Measurements from ENCODE around the gene SLC1A3.

The SLC1A3 gene

DNA sequence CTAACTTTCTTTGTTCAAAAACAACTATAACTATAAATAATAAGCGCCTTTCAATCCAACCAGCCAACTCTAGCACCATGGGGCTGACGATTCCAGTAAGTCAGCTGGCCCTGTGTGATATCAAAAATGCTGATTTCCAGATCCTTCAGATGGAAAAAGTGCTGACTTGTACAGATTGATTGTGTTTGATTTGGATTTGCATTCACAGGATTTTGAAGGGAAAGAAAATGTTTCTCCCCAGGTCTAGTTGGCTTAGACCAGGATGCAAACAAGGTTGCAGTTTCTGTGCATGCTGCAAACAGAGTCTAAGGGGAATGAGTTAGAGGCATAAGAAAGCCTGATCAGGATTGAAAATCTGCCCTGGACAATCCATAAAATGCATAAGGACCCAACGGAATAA is 68.9 kb downstream of the SLC1A3 start:
- no peak for TF ChIP-seq SIN3A (IDR thresholded peaks at IDR 0.05; ENCODE audit: borderline replicate concordance, insufficient read depth, low read length)

DNA sequence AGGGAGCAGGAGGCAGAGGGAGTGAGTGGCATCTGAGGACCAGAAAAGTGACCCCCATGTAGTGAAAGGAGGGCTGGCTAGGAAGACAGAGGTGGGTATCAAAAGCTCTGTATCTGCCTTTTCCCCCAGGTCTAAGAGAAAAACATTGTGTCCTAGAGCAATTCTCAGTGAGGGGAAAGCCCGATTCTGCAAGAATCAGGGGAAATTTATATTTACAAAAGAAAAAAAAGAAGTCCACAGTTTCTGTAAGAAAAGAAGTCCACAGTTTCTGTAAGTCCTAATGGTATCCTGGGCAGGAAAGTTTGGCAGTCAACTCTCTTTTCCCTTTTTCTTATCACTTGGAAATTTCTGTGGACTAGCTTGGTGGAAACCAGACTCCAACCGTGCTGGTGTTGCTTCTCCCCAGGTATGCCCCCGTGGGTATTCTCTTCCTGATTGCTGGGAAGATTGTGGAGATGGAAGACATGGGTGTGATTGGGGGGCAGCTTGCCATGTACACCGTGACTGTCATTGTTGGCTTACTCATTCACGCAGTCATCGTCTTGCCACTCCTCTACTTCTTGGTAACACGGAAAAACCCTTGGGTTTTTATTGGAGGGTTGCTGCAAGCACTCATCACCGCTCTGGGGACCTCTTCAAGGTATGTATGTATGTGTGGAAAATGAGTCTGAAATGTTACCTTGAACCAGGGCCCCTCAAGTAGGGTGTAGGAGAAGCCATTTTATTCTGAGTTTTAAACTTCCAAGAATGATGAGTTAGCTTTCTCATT is 73.0 kb downstream of the SLC1A3 start:
- TF ChIP-seq POLR2AphosphoS5 (IDR thresholded peaks at IDR 0.05; ENCODE audit: low read depth, low read length) = no peak
- TF ChIP-seq FOXP2 (optimal IDR thresholded peaks at IDR 0.05; ENCODE audit: borderline replicate concordance, extremely low read depth, extremely low read length, insufficient read depth) = no peak
- no peak for TF ChIP-seq SIN3A (IDR thresholded peaks at IDR 0.05; ENCODE audit: borderline replicate concordance, insufficient read depth, low read length)
- no peak for TF ChIP-seq TAF1 (IDR thresholded peaks at IDR 0.05; ENCODE audit: borderline replicate concordance, insufficient read depth, low read length)

DNA sequence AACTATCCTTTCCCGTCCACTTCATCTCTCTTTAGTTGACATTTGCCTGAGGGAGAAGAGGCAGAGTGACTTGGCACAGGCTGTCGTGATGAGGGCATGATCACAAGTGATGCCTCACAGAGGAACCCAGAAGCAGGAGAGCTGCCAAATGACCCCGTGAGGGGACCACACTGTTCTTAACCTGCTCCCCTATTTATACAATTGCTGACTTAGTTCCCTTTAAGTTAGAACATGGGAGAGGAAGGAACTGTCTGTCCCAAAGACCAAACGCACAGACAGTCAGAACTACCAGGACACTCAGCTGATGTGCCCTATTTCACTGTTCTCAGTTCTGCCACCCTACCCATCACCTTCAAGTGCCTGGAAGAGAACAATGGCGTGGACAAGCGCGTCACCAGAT is 73.7 kb downstream of the SLC1A3 start:
- TF ChIP-seq SIN3A (IDR thresholded peaks at IDR 0.05; ENCODE audit: borderline replicate concordance, insufficient read depth, low read length) (no peak), TAF1 (IDR thresholded peaks at IDR 0.05; ENCODE audit: borderline replicate concordance, insufficient read depth, low read length) (no peak), POLR2AphosphoS5 (IDR thresholded peaks at IDR 0.05; ENCODE audit: low read depth, low read length) (no peak), FOXP2 (optimal IDR thresholded peaks at IDR 0.05; ENCODE audit: borderline replicate concordance, extremely low read depth, extremely low read length, insufficient read depth) (no peak)
- TF ChIP-seq, protein P1, sequence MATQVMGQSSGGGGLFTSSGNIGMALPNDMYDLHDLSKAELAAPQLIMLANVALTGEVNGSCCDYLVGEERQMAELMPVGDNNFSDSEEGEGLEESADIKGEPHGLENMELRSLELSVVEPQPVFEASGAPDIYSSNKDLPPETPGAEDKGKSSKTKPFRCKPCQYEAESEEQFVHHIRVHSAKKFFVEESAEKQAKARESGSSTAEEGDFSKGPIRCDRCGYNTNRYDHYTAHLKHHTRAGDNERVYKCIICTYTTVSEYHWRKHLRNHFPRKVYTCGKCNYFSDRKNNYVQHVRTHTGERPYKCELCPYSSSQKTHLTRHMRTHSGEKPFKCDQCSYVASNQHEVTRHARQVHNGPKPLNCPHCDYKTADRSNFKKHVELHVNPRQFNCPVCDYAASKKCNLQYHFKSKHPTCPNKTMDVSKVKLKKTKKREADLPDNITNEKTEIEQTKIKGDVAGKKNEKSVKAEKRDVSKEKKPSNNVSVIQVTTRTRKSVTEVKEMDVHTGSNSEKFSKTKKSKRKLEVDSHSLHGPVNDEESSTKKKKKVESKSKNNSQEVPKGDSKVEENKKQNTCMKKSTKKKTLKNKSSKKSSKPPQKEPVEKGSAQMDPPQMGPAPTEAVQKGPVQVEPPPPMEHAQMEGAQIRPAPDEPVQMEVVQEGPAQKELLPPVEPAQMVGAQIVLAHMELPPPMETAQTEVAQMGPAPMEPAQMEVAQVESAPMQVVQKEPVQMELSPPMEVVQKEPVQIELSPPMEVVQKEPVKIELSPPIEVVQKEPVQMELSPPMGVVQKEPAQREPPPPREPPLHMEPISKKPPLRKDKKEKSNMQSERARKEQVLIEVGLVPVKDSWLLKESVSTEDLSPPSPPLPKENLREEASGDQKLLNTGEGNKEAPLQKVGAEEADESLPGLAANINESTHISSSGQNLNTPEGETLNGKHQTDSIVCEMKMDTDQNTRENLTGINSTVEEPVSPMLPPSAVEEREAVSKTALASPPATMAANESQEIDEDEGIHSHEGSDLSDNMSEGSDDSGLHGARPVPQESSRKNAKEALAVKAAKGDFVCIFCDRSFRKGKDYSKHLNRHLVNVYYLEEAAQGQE (IDR thresholded peaks at IDR 0.05; ENCODE audit: insufficient read depth in 1 of 2, low read depth in 2 of 2, low read length in 2 of 2) = no peak

DNA sequence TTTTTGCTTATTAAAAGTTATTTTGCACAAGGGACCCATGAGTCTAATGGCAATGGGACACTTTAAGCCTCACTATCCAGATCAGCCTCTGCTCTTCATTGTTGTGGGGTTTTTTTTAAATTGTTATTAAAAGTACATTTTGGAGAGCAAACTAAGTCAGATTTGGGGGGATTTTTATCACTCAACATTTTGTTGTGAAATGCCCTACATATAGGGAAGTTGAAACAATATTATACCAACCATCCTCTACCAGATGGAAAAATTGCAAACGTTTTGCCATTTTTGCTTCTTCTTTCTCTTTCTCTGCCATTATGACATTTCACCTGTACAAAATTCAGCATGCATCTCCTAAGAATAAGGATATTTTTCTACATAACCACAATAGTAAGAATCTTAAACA is 75.3 kb downstream of the SLC1A3 start:
- TF ChIP-seq, protein P1 (IDR thresholded peaks at IDR 0.05; ENCODE audit: insufficient read depth in 1 of 2, low read depth in 2 of 2, low read length in 2 of 2) = no peak
- TF ChIP-seq FOXP2 (optimal IDR thresholded peaks at IDR 0.05; ENCODE audit: borderline replicate concordance, extremely low read depth, extremely low read length, insufficient read depth) = no peak
- TF ChIP-seq TAF1 (IDR thresholded peaks at IDR 0.05; ENCODE audit: borderline replicate concordance, insufficient read depth, low read length) = no peak
- no peak for TF ChIP-seq POLR2AphosphoS5 (IDR thresholded peaks at IDR 0.05; ENCODE audit: low read depth, low read length)
- no peak for TF ChIP-seq SIN3A (IDR thresholded peaks at IDR 0.05; ENCODE audit: borderline replicate concordance, insufficient read depth, low read length)

DNA sequence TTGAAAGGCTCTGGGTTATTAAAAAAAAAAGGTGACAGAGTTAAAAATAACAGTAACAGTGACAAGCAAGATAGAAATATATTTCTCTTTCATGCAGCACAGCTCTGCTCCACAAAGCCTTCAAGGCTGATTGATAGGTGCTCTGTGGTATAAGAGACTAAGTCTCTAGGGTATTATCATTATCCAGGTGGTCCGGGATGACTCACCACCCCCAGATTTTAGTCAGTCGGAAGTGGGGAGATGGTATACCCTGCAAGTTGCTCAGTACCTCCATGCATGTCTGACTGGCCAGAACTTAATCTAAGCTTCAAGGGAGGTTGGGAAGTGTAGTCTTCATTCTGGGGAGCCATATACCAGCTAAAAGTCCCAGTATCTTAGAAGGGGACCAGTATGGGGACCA is 76.1 kb downstream of the SLC1A3 start:
- no peak for TF ChIP-seq SIN3A (IDR thresholded peaks at IDR 0.05; ENCODE audit: borderline replicate concordance, insufficient read depth, low read length)

DNA sequence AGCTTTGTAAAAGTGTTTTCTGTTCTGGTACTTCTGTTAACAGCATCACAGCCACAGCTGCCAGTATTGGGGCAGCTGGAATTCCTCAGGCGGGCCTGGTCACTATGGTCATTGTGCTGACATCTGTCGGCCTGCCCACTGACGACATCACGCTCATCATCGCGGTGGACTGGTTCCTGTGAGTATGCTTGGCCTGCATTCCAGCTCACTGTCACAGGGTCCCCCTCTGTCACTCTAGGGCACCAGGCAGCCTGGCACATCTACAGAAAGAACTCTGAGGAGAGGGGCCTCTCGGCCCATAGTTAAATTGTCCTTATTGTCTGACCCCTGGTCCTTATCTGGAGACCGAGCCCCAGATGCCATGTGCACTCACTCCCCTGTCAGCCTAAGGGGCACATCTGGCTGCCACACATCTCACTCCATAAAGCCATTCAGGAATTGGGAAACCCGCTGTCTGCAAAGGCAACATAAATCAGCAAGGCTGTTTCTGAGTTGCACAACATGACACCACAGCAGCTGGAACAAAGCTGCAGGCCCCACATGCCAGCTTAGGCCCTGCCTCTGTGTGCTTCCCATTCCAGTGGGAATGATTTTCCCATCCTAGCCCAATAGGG is 77.5 kb downstream of the SLC1A3 start:
- TF ChIP-seq POLR2AphosphoS5 (IDR thresholded peaks at IDR 0.05; ENCODE audit: low read depth, low read length) = no peak
- TF ChIP-seq FOXP2 (optimal IDR thresholded peaks at IDR 0.05; ENCODE audit: borderline replicate concordance, extremely low read depth, extremely low read length, insufficient read depth) = no peak
- TF ChIP-seq, protein P1 (IDR thresholded peaks at IDR 0.05; ENCODE audit: insufficient read depth in 1 of 2, low read depth in 2 of 2, low read length in 2 of 2) = no peak
- TF ChIP-seq TAF1 (IDR thresholded peaks at IDR 0.05; ENCODE audit: borderline replicate concordance, insufficient read depth, low read length) = no peak
- no peak for TF ChIP-seq SIN3A (IDR thresholded peaks at IDR 0.05; ENCODE audit: borderline replicate concordance, insufficient read depth, low read length)

All from PFSK-1 (cell line).